ENCODE measurements around the gene FAM117A. TPM values are rescaled to one million over a fixed set of nuclear protein-coding genes. Genes with fewer than 3 reads are reported as not detected.

FAM117A gene
- total RNA-seq, 2 donors from 2014 or later, result 30.9 to 46.4 TPM

- H3K27ac ChIP-seq, result no peak overlapping the region
Observed at GRCh38 chr17:49779156-49779738, 15.3 kb upstream of the FAM117A start.

GRCh38 chr17:49777563-49777962 lies 13.6 kb upstream of the FAM117A start:
- Histone ChIP-seq H3K27ac (no peak overlapping the region), H3K27me3 (replicated peaks; ENCODE audit: insufficient read depth) (no peaks in the 10 kb centered on the region), H3K9me3 (no peaks in the 10 kb centered on the region), H3K4me1 (replicated peaks) (no peaks in the 10 kb centered on the region), H3K36me3 (no peaks in the 10 kb centered on the region), H3K4me3 (no peak overlapping the region)
- intact Hi-C loops (cut with DNase I), result loop anchor here (5.0 kb wide), 2 partner anchors 70 to 210 kb away; partner anchors contain the start of gene SLC35B1
- TF ChIP-seq POLR2A (IDR thresholded peaks at IDR 0.05) (no peak), CTCF (IDR thresholded peaks at IDR 0.05) (no peak), POLR2AphosphoS5 (IDR thresholded peaks at IDR 0.05) (no peak)
- DNase-seq (ENCODE audit: low spot score), result no peak
- WGBS, result 85% methylated on average over 2 of the region's 2 CpGs

More at GRCh38 chr17:49779156-49779738, 15.3 kb upstream of the FAM117A start:
- 100% methylated on average over 2 of the region's 2 CpGs for WGBS
- no peak for DNase-seq (ENCODE audit: low spot score)
- no peaks in the 10 kb centered on the region for H3K9me3 ChIP-seq
- no peaks in the 10 kb centered on the region for H3K27me3 ChIP-seq (replicated peaks; ENCODE audit: insufficient read depth)
- no peaks in the 10 kb centered on the region for H3K36me3 ChIP-seq
- no peak overlapping the region for H3K4me3 ChIP-seq
- intact Hi-C loops (cut with DNase I), result loop anchor here (5.0 kb wide), 2 partner anchors 72 to 212 kb away; partner anchors contain the start of gene SLC35B1
- TF ChIP-seq CTCF (IDR thresholded peaks at IDR 0.05), result no peak
- TF ChIP-seq POLR2AphosphoS5 (IDR thresholded peaks at IDR 0.05), result no peak
- TF ChIP-seq POLR2A (IDR thresholded peaks at IDR 0.05), result no peak
- no peaks in the 10 kb centered on the region for H3K4me1 ChIP-seq (replicated peaks)

GRCh38 chr17:49776551-49777300 lies 12.8 kb upstream of the FAM117A start:
- Histone ChIP-seq H3K27ac (no peak overlapping the region), H3K4me3 (no peak overlapping the region), H3K4me1 (replicated peaks) (no peaks in the 10 kb centered on the region), H3K36me3 (no peaks in the 10 kb centered on the region), H3K9me3 (no peaks in the 10 kb centered on the region), H3K27me3 (replicated peaks; ENCODE audit: insufficient read depth) (no peaks in the 10 kb centered on the region)
- 45% methylated on average over 8 of the region's 8 CpGs for WGBS
- DNase-seq (ENCODE audit: low spot score), result no peak
- intact Hi-C loops (cut with DNase I), result loop anchor here (5.0 kb wide), 2 partner anchors 69 to 209 kb away; partner anchors contain the start of gene SLC35B1
- TF ChIP-seq CTCF (IDR thresholded peaks at IDR 0.05) (no peak), POLR2AphosphoS5 (IDR thresholded peaks at IDR 0.05) (no peak), POLR2A (IDR thresholded peaks at IDR 0.05) (no peak)

- H3K9me3 ChIP-seq, result no peaks in the 10 kb centered on the region
- intact Hi-C loops (cut with DNase I), result loop anchor here (5.0 kb wide), 2 partner anchors 68 to 208 kb away; partner anchors contain the start of gene SLC35B1
Observed at GRCh38 chr17:49775546-49776260, 11.8 kb upstream of the FAM117A start.

More at GRCh38 chr17:49775546-49776260, 11.8 kb upstream of the FAM117A start:
- Histone ChIP-seq H3K27ac (no peak overlapping the region), H3K36me3 (no peaks in the 10 kb centered on the region), H3K4me1 (replicated peaks) (no peaks in the 10 kb centered on the region), H3K27me3 (replicated peaks; ENCODE audit: insufficient read depth) (no peaks in the 10 kb centered on the region), H3K4me3 (no peak overlapping the region)
- TF ChIP-seq POLR2A (IDR thresholded peaks at IDR 0.05), result no peak
- TF ChIP-seq POLR2AphosphoS5 (IDR thresholded peaks at IDR 0.05), result no peak
- TF ChIP-seq CTCF (IDR thresholded peaks at IDR 0.05), result no peak
- 77% methylated on average over 8 of the region's 8 CpGs for WGBS
- no peak for DNase-seq (ENCODE audit: low spot score)
